Urinary bladder (tissue), 4 donors: Measurements from ENCODE around the gene CCDC50. TPM values are rescaled to one million over a fixed set of nuclear protein-coding genes. Genes with fewer than 3 reads are reported as not detected.

Experiments
- DNase-seq: peaks from one replicate; pipeline ENCODE4 v3.0.0-alpha.2; 2015; ENCODE audit errors: extremely low spot score
- H3K27ac ChIP-seq: one replicate; pipeline ENCODE4 v1.5.1; 2013; ENCODE audit warnings: low read depth, mild to moderate bottlenecking, moderate library complexity
- H3K36me3 ChIP-seq: one replicate; pipeline ENCODE4 v1.6.1; 2013; ENCODE audit warnings: mild to moderate bottlenecking, moderate library complexity; ENCODE audit not compliant: insufficient read depth
- H3K4me1 ChIP-seq: one replicate; pipeline ENCODE4 v1.6.1; 2013; ENCODE audit warnings: mild to moderate bottlenecking, moderate library complexity; ENCODE audit not compliant: insufficient read depth
- H3K4me3 ChIP-seq: one replicate; pipeline ENCODE4 v1.5.1; 2013; ENCODE audit warnings: low read depth, low read length
- WGBS: extraction: QIAGEN DNeasy Blood & Tissue Kit; methylation state at CpG from one replicate; pipeline ENCODE4 v1.1.7; 2013; 5-methylcytosine and 5-hydroxymethylcytosine counted together
- polyA plus RNA-seq: library from polyadenylated mRNA; stranded (reverse); fragments of 200-250 nt; gene quantifications from one replicate; pipeline ENCODE4 v1.2.3, GENCODE V29; 2013
- total RNA-seq: library from RNA; depleted of rRNA; stranded (reverse); fragments of >200 nt; gene quantifications from one replicate; pipeline ENCODE4 v1.2.3, GENCODE V29; 2014
- donor health status: healthy with polysubstance abuse.
- donor health status: healthy.

Gene CCDC50
- total and polyA plus RNA-seq, 2 donors, result 44.2 to 83.7 TPM

DNA sequence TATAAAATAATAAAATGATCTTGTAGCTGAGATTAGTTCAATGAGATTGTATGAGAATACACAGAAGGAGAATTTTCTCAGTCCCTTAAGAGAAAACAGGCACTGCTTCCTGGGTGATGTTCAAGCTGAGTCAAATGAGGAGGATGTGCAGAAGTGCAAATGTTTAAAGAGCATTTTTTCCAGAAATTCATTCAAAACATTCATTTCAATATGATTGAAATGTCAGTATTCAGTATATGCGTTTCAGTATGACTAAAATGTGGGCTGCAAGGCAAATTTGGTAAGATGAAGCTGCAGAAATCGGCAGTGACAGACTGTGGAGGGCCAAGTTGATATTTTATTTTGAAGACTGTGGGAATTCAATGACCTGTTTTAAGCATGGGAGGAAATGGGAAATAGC lies 112.5 kb downstream of the CCDC50 start:
- Histone ChIP-seq H3K36me3 (no peaks in the 10 kb centered on the region), H3K27ac (no peak overlapping the region), H3K4me1 (no peaks in the 10 kb centered on the region), H3K4me3 (no peak overlapping the region)
- no peak for DNase-seq
- 53% methylated on average over 2 of the region's 2 CpGs for WGBS

DNA sequence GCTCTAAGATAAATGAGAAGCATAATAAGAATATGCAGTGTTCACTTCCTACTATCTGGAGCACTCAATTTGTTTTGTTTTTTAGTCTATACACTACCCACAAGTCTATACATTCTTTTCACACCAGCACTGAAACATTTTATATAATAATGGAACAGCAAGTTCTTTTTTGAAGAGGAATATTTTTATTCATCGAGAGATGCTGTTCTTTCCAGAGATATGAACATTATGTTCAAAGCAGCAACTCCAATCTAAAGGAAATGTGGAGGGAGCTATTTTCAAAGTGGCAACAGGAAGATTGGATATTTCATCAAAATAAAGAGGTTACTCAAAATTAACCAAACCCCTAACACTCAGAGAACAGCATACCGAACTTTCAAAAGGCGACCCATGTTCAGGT lies 115.4 kb downstream of the CCDC50 start:
- no peak for DNase-seq
- WGBS, result 94% methylated on average over 3 of the region's 3 CpGs
- H3K27ac ChIP-seq, result no peak overlapping the region
- no peaks in the 10 kb centered on the region for H3K4me1 ChIP-seq
- H3K36me3 ChIP-seq, result no peaks in the 10 kb centered on the region
- no peak overlapping the region for H3K4me3 ChIP-seq

Other genes starting within 250 kb of the CCDC50 start
- gene OSTN, start 130.2 kb upstream of the CCDC50 start, total RNA-seq, result 13.9 TPM
- 0.06 TPM for gene OSTN, start 130.2 kb upstream of the CCDC50 start, polyA plus RNA-seq
- 0.85 TPM for gene UTS2B, start 1.1 kb downstream of the CCDC50 start, total RNA-seq
- 0.34 TPM for gene UTS2B, start 1.1 kb downstream of the CCDC50 start, polyA plus RNA-seq
- not detected for gene PYDC2, start 131.8 kb downstream of the CCDC50 start, total RNA-seq
- gene PYDC2, start 131.8 kb downstream of the CCDC50 start, polyA plus RNA-seq, result not detected